Muscle layer of colon (tissue), 2 donors: ENCODE data around the gene LCMT1.

ENCODE experiments used
- H3K27ac ChIP-seq: one replicate; pipeline ENCODE4 v1.7.0; 2013; ENCODE audit warnings: low read depth, mild to moderate bottlenecking, low read length, moderate library complexity
- H3K27me3 ChIP-seq, 2 donors: one replicate each; pipeline ENCODE4 v1.7.0; 2013; ENCODE audit warnings: low read length in 2 of 2, mild to moderate bottlenecking in 2 of 2; ENCODE audit not compliant: insufficient read depth in 2 of 2, control insufficient read depth in 1 of 2
- H3K36me3 ChIP-seq: one replicate; pipeline ENCODE4 v1.7.0; 2013; ENCODE audit warnings: mild to moderate bottlenecking, low read length; ENCODE audit not compliant: insufficient read depth
- H3K4me1 ChIP-seq: one replicate; pipeline ENCODE4 v1.7.0; 2013; ENCODE audit warnings: mild to moderate bottlenecking, low read length; ENCODE audit not compliant: insufficient read depth
- H3K4me3 ChIP-seq, 2 donors: one replicate each; pipeline ENCODE4 v1.7.0; 2013; ENCODE audit warnings: low read length in 2 of 2, low read depth in 1 of 2, mild to moderate bottlenecking in 1 of 2, moderate library complexity in 1 of 2
- H3K9ac ChIP-seq: one replicate; pipeline ENCODE4 v1.7.0; 2013; ENCODE audit warnings: low read length
- H3K9me3 ChIP-seq: one replicate; pipeline ENCODE4 v1.7.0; 2013; ENCODE audit warnings: mild to moderate bottlenecking, low read length
- donor health status: abdominal sarcoma.
- donor health status: Adenocarcinoma of cecum.

Gene LCMT1

GRCh38 chr16:25213709-25214397 lies 102.3 kb downstream of the LCMT1 start:
- Histone ChIP-seq H3K4me1 (no peaks in the 10 kb centered on the region), H3K27ac (no peak overlapping the region), H3K9ac (no peak overlapping the region), H3K27me3 (no peaks in the 10 kb centered on the region), H3K9me3 (no peaks in the 10 kb centered on the region), H3K4me3 (no peak overlapping the region), H3K36me3 (no peaks in the 10 kb centered on the region)

GRCh38 chr16:25217112-25217511 lies 105.6 kb downstream of the LCMT1 start:
- no peaks in the 10 kb centered on the region for H3K36me3 ChIP-seq
- no peak overlapping the region for H3K4me3 ChIP-seq
- no peaks in the 10 kb centered on the region for H3K9me3 ChIP-seq

GRCh38 chr16:25217921-25218320 lies 106.4 kb downstream of the LCMT1 start:
- Histone ChIP-seq H3K27ac (no peak overlapping the region), H3K9me3 (no peaks in the 10 kb centered on the region), H3K4me1 (no peaks in the 10 kb centered on the region), H3K36me3 (no peaks in the 10 kb centered on the region), H3K9ac (no peak overlapping the region), H3K27me3 (no peaks in the 10 kb centered on the region), H3K4me3 (no peak overlapping the region)

More at GRCh38 chr16:25217112-25217511, 105.6 kb downstream of the LCMT1 start:
- Histone ChIP-seq H3K9ac (no peak overlapping the region), H3K27ac (no peak overlapping the region), H3K27me3 (no peaks in the 10 kb centered on the region), H3K4me1 (no peaks in the 10 kb centered on the region)

DNA sequence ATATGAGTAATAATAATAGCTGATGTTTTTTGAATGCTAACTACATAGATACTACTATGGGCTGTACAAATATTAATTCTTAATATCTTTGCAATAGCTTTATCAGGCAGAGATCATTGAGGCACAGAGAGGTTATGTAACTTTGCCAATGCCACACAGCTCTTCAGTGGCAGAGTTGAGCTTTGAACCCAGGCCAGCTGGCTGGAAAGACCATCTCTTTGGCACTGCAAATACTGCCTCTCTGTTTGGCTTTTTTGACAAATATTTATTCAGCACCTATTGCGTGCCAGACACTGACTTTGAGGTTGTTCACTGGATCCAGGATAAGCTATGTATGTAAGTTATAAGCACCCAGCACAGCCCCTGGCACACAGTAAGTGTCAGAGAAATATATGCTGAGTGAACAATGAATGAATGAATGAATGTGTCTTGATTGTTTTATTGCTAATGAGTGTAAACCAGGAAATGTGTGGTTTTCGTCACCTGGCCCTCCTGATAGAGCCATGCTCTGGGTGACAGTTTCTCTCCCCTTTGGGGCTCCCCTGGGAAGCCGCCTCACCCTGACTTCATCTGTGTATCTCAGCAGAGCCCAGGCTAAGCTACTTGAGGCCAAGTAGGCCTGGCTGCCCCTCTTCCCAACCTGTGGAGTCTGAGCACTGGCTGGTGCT lies 107.7 kb downstream of the LCMT1 start:
- no peaks in the 10 kb centered on the region for H3K36me3 ChIP-seq

GRCh38 chr16:25222959-25223358 lies 111.4 kb downstream of the LCMT1 start:
- H3K9ac ChIP-seq = no peak overlapping the region
- H3K27ac ChIP-seq = no peak overlapping the region
- no peaks in the 10 kb centered on the region for H3K27me3 ChIP-seq
- no peaks in the 10 kb centered on the region for H3K36me3 ChIP-seq
- no peaks in the 10 kb centered on the region for H3K4me1 ChIP-seq
- H3K4me3 ChIP-seq = no peak overlapping the region
- no peaks in the 10 kb centered on the region for H3K9me3 ChIP-seq

More for the DNA sequence above, 107.7 kb downstream of the LCMT1 start:
- H3K4me1 ChIP-seq = no peaks in the 10 kb centered on the region
- H3K27ac ChIP-seq = no peak overlapping the region
- H3K9ac ChIP-seq = no peak overlapping the region
- H3K9me3 ChIP-seq = no peaks in the 10 kb centered on the region
- no peak overlapping the region for H3K4me3 ChIP-seq
- no peaks in the 10 kb centered on the region for H3K27me3 ChIP-seq

DNA sequence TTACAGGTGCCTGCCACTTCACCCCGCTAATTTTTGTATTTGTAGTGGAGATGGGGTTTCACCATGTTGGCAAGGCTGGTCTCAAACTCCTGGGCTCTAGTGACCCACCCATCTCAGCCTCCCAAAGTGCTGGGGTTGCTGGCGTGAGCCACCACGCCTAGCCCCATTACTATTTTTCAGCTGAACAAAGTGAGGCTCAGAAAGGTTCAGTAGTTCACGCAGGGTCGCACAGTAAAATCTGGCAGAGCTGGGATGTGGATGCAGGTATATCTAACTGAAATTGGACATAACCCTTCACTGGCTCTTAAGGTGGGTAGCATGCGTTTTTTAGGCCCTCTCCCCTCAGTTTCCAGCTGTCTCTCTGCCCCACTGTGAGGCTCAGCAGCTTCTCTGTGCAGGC lies 112.4 kb downstream of the LCMT1 start:
- H3K4me1 ChIP-seq = no peaks in the 10 kb centered on the region
- no peak overlapping the region for H3K27ac ChIP-seq
- H3K9ac ChIP-seq = no peak overlapping the region
- H3K9me3 ChIP-seq = no peaks in the 10 kb centered on the region
- no peaks in the 10 kb centered on the region for H3K27me3 ChIP-seq
- no peaks in the 10 kb centered on the region for H3K36me3 ChIP-seq
- H3K4me3 ChIP-seq = no peak overlapping the region

DNA sequence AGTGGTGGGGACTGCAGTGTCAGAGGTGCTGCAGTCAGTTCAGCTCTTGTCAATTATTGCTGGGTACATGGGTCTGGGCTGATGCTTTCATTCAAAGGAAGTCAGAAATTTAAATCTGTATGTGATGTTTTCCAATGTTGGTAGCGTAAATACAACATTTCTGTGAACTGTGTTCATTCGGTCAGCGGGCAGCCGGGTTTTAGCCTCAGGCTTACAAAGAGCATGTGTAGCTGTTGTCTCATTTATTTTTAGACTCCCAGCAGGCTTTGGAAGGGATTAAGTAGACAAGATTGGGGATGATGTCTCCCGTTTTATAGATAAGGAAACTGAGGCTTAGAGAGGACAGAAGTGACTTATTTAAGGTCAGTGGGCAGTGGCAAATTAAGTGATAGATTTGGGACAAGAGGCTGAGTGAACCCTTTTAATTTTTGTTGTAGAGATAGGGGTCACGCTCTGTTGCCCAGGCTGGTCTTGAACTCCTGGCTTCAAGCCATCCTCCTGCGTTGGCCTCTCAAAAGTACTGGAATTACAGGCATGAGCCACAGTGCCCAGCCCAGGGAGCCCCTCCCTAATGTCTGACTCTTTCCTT lies 113.3 kb downstream of the LCMT1 start:
- no peaks in the 10 kb centered on the region for H3K4me1 ChIP-seq
- H3K4me3 ChIP-seq = no peak overlapping the region
- H3K36me3 ChIP-seq = no peaks in the 10 kb centered on the region
- no peaks in the 10 kb centered on the region for H3K27me3 ChIP-seq
- H3K9me3 ChIP-seq = no peaks in the 10 kb centered on the region
- no peak overlapping the region for H3K9ac ChIP-seq
- H3K27ac ChIP-seq = no peak overlapping the region
